GM23338 (cell line): Measurements from ENCODE around the gene RFC5. TPM values are rescaled to one million over a fixed set of nuclear protein-coding genes. Genes with fewer than 3 reads are reported as not detected.

Source experiments
- ATAC-seq: fragments of 200-7000 bp; cut with Tn5 transposase; 3 replicates; pipeline ENCODE4 v1.9.1; 2020
- DNase-seq: peaks from one replicate; pipeline ENCODE4 v3.0.0-alpha.2; 2015; ENCODE audit warnings: low spot score
- H2AFZ ChIP-seq: fragments of 200-600 bp; sonication (generic); 2 replicates; pipeline ENCODE4 v1.8.0; 2016; ENCODE audit warnings: antibody characterized with exemption, mild to moderate bottlenecking, moderate library complexity
- H3F3A ChIP-seq: fragments of 200-600 bp; sonication (generic); replicated peaks from 2 replicates; pipeline ENCODE4 v1.8.0; 2017; ENCODE audit warnings: antibody characterized with exemption, mixed run types, low read depth
- H3K27ac ChIP-seq: fragments of 200-600 bp; sonication (generic); 2 replicates; pipeline ENCODE4 v1.6.1; 2016; ENCODE audit warnings: low read depth
- H3K27me3 ChIP-seq: fragments of 200-600 bp; sonication (generic); 2 replicates; pipeline ENCODE4 v1.8.0; 2016; ENCODE audit warnings: mild to moderate bottlenecking, mixed run types, moderate library complexity; ENCODE audit not compliant: insufficient read depth
- H3K36me3 ChIP-seq: fragments of 200-600 bp; sonication (generic); 2 replicates; pipeline ENCODE4 v1.8.0; 2016; ENCODE audit warnings: mild to moderate bottlenecking; ENCODE audit not compliant: insufficient read depth
- H3K4me1 ChIP-seq: fragments of 200-600 bp; sonication (generic); 2 replicates; pipeline ENCODE4 v1.8.0; 2016; ENCODE audit warnings: mild to moderate bottlenecking, moderate library complexity; ENCODE audit not compliant: insufficient read depth
- H3K4me2 ChIP-seq: fragments of 200-600 bp; sonication (generic); 2 replicates; pipeline ENCODE4 v1.7.1; 2017; ENCODE audit warnings: mixed run types
- H3K4me3 ChIP-seq: fragments of 200-600 bp; sonication (generic); 2 replicates; pipeline ENCODE4 v1.6.1; 2016; ENCODE audit warnings: mixed run types
- H3K79me2 ChIP-seq: fragments of 200-600 bp; sonication (generic); replicated peaks from 2 replicates; pipeline ENCODE4 v1.8.0; 2017; ENCODE audit warnings: mild to moderate bottlenecking; ENCODE audit not compliant: insufficient read depth
- H3K9me2 ChIP-seq: fragments of 200-600 bp; sonication (generic); 2 replicates; pipeline ENCODE4 v1.8.0; 2017; ENCODE audit not compliant: insufficient read depth
- H4K20me1 ChIP-seq: fragments of 200-600 bp; sonication (generic); replicated peaks from 2 replicates; pipeline ENCODE4 v1.8.0; 2017; ENCODE audit warnings: mild to moderate bottlenecking; ENCODE audit not compliant: insufficient read depth
- H3K27ac Mint-ChIP-seq: 2 replicates; pipeline ENCODE4 v1.8.0; 2020; ENCODE audit warnings: inconsistent platforms, mild to moderate bottlenecking, moderate library complexity, mixed read lengths
- H3K27me3 Mint-ChIP-seq: 3 replicates; pipeline ENCODE4 v1.8.0; 2022; ENCODE audit warnings: low read depth, mild to moderate bottlenecking, moderate library complexity, mixed read lengths, inconsistent platforms; ENCODE audit not compliant: insufficient read depth, poor library complexity
- H3K36me3 Mint-ChIP-seq: 3 replicates; pipeline ENCODE4 v1.8.0; 2021; ENCODE audit warnings: low read depth, mild to moderate bottlenecking, inconsistent platforms, moderate library complexity, mixed read lengths
- H3K4me1 Mint-ChIP-seq: 3 replicates; pipeline ENCODE4 v1.8.0; 2020; ENCODE audit warnings: mild to moderate bottlenecking, inconsistent platforms, mixed read lengths
- H3K4me3 Mint-ChIP-seq: 3 replicates; pipeline ENCODE4 v1.8.0; 2021; ENCODE audit warnings: moderate library complexity, mild to moderate bottlenecking, inconsistent platforms, mixed read lengths
- H3K9me3 Mint-ChIP-seq: 3 replicates; pipeline ENCODE4 v1.8.0; 2020; ENCODE audit warnings: moderate library complexity, mild to moderate bottlenecking, inconsistent platforms, mixed read lengths
- CREB1 ChIP-seq: fragments of 250-450 bp; sonication (Bioruptor Pico); IDR thresholded peaks from 2 replicates; pipeline ENCODE4 v1.5.0; 2020; ENCODE audit warnings: low read depth, mild to moderate bottlenecking, moderate library complexity
- EZH2 ChIP-seq: fragments of 200-600 bp; sonication (generic); IDR thresholded peaks from one replicate; pipeline ENCODE4 v1.8.0; 2017; ENCODE audit warnings: antibody characterized with exemption, mild to moderate bottlenecking, low read depth; ENCODE audit not compliant: unreplicated experiment
- EZH2phosphoT487 ChIP-seq: fragments of 200-600 bp; sonication (generic); IDR thresholded peaks from one replicate; pipeline ENCODE4 v1.8.1; 2018; ENCODE audit warnings: antibody characterized with exemption; ENCODE audit not compliant: unreplicated experiment
- JUNB ChIP-seq: IDR thresholded peaks from one replicate; pipeline ENCODE4 v1.6.1; 2016; ENCODE audit warnings: antibody characterized with exemption; ENCODE audit not compliant: unreplicated experiment
- NANOG ChIP-seq: IDR thresholded peaks from 2 replicates; pipeline ENCODE4 v1.6.1; 2016; ENCODE audit warnings: antibody characterized with exemption, borderline replicate concordance
- POLR2AphosphoS5 ChIP-seq: IDR thresholded peaks from 2 replicates; pipeline ENCODE4 v1.6.1; 2016; ENCODE audit warnings: antibody characterized with exemption, low read depth
- STAT1 ChIP-seq: IDR thresholded peaks from one replicate; pipeline ENCODE4 v1.6.1; 2016; ENCODE audit warnings: antibody characterized with exemption; ENCODE audit not compliant: unreplicated experiment
- ZNF114 ChIP-seq: fragments of 250-450 bp; sonication (Bioruptor Pico); IDR thresholded peaks from 2 replicates; pipeline ENCODE4 v1.5.0; 2020; ENCODE audit warnings: mild to moderate bottlenecking, moderate library complexity
- ZNF331 ChIP-seq: fragments of 250-450 bp; sonication (Bioruptor Pico); IDR thresholded peaks from 2 replicates; pipeline ENCODE4 v1.5.0; 2020; ENCODE audit warnings: low read depth, mild to moderate bottlenecking, moderate library complexity
- polyA plus RNA-seq: library from polyadenylated mRNA; unstranded; fragments of >200 nt; fragmentation: Nextera tagmentation; extraction: Ambion mirVana; gene quantifications from 2 replicates; pipeline ENCODE4 v1.2.1, GENCODE V29; 2016
- total RNA-seq: library from RNA; depleted of rRNA; stranded (reverse); fragments of >200 nt; shearing (Covaris generic); gene quantifications from 2 replicates; pipeline ENCODE4 v1.2.3, GENCODE V29; 2014
- TF ChIP-seq, protein P1 (sequence below): IDR thresholded peaks from one replicate; pipeline ENCODE4 v1.6.1; 2018; ENCODE audit warnings: antibody characterized with exemption; ENCODE audit not compliant: unreplicated experiment
- TF ChIP-seq, protein P2 (sequence below): fragments of 250-450 bp; sonication (Bioruptor Pico); IDR thresholded peaks from 2 replicates; pipeline ENCODE4 v1.5.0; 2020; ENCODE audit warnings: mild to moderate bottlenecking, moderate library complexity

The RFC5 gene
- total and polyA plus RNA-seq, 2 experiments from 2014 or later: 35.0 to 53.2 TPM

DNA sequence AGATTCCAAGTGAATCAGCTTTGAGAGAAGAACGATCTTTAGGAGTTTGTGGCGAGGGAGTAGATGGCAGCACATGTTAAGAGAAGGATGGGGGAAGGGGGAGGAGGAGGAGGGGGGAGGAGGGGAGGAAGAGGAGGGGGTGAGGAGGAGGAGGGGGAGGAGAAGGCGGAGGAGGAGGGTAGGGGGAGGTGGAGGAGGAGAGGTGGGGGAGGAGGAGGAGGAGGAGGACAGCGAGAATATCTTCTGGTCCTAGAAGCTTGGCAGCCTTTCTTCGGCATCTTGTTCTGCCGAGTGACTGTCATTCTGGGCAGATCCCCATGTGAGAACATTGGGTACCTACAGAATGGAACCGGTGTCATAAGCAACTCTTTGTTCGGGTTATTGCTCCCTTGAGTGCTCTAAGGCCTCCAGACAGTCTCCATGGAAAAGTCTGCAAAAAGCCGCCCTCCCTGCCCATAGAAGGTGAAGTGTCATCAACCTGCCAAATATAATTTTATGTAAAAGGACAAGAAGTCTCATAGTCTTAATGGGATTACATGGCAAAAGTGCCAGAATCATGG, 6.9 kb downstream of the RFC5 start (continued):
- TF ChIP-seq STAT1: no peak
- TF ChIP-seq CREB1 (CRISPR knock-in tag): no peak
- TF ChIP-seq, protein P1, sequence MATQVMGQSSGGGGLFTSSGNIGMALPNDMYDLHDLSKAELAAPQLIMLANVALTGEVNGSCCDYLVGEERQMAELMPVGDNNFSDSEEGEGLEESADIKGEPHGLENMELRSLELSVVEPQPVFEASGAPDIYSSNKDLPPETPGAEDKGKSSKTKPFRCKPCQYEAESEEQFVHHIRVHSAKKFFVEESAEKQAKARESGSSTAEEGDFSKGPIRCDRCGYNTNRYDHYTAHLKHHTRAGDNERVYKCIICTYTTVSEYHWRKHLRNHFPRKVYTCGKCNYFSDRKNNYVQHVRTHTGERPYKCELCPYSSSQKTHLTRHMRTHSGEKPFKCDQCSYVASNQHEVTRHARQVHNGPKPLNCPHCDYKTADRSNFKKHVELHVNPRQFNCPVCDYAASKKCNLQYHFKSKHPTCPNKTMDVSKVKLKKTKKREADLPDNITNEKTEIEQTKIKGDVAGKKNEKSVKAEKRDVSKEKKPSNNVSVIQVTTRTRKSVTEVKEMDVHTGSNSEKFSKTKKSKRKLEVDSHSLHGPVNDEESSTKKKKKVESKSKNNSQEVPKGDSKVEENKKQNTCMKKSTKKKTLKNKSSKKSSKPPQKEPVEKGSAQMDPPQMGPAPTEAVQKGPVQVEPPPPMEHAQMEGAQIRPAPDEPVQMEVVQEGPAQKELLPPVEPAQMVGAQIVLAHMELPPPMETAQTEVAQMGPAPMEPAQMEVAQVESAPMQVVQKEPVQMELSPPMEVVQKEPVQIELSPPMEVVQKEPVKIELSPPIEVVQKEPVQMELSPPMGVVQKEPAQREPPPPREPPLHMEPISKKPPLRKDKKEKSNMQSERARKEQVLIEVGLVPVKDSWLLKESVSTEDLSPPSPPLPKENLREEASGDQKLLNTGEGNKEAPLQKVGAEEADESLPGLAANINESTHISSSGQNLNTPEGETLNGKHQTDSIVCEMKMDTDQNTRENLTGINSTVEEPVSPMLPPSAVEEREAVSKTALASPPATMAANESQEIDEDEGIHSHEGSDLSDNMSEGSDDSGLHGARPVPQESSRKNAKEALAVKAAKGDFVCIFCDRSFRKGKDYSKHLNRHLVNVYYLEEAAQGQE: no peak
- no peak for TF ChIP-seq EZH2phosphoT487
- TF ChIP-seq NANOG: no peak
- TF ChIP-seq POLR2AphosphoS5: no peak
- no peak for TF ChIP-seq JUNB
- no peak for TF ChIP-seq ZNF331 (CRISPR knock-in tag)
- no peak for TF ChIP-seq EZH2

DNA sequence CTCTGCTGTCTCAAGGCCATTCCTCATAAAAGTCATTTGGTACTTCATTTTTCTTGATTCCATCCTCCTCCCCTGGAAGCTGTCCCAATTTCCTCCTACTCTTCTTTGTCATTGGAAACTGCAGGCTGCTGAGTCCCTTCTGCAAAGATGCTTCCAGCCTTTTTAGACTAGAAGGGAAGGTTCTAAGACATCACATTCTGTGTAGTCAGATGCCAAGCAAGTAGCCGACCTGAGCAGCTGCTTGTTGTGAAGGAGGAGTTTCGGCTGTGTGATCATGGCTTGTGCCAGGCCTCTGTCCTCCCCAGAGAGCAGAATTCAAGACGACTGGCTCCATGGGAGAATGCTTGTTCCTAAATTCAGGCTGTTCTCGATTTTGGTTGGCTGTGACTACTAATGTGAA, 8.7 kb downstream of the RFC5 start:
- Mint-ChIP-seq H3K27ac (no peak overlapping the region), H3K27me3 (peaks cover 13% of the 10 kb centered on the region), H3K4me3 (no peak overlapping the region), H3K36me3 (peaks cover 90% of the 10 kb centered on the region), H3K4me1 (peaks cover 7% of the 10 kb centered on the region; the same call in 2 of the 3 replicates), H3K9me3 (no peaks in the 10 kb centered on the region)
- H3K4me1 ChIP-seq: no peaks in the 10 kb centered on the region
- ATAC-seq (no peak), DNase-seq (no peak)
- H3K9me2 ChIP-seq: no peaks in the 10 kb centered on the region
- peaks cover 35% of the 10 kb centered on the region for H3K36me3 ChIP-seq
- no peak overlapping the region for H2AFZ ChIP-seq
- TF ChIP-seq ZNF331 (CRISPR knock-in tag): no peak
- TF ChIP-seq CREB1 (CRISPR knock-in tag): no peak
- TF ChIP-seq ZNF114 (CRISPR knock-in tag): no peak
- TF ChIP-seq NANOG: no peak
- TF ChIP-seq STAT1: no peak
- TF ChIP-seq POLR2AphosphoS5: no peak
- TF ChIP-seq, protein P1: no peak
- TF ChIP-seq, protein P2, sequence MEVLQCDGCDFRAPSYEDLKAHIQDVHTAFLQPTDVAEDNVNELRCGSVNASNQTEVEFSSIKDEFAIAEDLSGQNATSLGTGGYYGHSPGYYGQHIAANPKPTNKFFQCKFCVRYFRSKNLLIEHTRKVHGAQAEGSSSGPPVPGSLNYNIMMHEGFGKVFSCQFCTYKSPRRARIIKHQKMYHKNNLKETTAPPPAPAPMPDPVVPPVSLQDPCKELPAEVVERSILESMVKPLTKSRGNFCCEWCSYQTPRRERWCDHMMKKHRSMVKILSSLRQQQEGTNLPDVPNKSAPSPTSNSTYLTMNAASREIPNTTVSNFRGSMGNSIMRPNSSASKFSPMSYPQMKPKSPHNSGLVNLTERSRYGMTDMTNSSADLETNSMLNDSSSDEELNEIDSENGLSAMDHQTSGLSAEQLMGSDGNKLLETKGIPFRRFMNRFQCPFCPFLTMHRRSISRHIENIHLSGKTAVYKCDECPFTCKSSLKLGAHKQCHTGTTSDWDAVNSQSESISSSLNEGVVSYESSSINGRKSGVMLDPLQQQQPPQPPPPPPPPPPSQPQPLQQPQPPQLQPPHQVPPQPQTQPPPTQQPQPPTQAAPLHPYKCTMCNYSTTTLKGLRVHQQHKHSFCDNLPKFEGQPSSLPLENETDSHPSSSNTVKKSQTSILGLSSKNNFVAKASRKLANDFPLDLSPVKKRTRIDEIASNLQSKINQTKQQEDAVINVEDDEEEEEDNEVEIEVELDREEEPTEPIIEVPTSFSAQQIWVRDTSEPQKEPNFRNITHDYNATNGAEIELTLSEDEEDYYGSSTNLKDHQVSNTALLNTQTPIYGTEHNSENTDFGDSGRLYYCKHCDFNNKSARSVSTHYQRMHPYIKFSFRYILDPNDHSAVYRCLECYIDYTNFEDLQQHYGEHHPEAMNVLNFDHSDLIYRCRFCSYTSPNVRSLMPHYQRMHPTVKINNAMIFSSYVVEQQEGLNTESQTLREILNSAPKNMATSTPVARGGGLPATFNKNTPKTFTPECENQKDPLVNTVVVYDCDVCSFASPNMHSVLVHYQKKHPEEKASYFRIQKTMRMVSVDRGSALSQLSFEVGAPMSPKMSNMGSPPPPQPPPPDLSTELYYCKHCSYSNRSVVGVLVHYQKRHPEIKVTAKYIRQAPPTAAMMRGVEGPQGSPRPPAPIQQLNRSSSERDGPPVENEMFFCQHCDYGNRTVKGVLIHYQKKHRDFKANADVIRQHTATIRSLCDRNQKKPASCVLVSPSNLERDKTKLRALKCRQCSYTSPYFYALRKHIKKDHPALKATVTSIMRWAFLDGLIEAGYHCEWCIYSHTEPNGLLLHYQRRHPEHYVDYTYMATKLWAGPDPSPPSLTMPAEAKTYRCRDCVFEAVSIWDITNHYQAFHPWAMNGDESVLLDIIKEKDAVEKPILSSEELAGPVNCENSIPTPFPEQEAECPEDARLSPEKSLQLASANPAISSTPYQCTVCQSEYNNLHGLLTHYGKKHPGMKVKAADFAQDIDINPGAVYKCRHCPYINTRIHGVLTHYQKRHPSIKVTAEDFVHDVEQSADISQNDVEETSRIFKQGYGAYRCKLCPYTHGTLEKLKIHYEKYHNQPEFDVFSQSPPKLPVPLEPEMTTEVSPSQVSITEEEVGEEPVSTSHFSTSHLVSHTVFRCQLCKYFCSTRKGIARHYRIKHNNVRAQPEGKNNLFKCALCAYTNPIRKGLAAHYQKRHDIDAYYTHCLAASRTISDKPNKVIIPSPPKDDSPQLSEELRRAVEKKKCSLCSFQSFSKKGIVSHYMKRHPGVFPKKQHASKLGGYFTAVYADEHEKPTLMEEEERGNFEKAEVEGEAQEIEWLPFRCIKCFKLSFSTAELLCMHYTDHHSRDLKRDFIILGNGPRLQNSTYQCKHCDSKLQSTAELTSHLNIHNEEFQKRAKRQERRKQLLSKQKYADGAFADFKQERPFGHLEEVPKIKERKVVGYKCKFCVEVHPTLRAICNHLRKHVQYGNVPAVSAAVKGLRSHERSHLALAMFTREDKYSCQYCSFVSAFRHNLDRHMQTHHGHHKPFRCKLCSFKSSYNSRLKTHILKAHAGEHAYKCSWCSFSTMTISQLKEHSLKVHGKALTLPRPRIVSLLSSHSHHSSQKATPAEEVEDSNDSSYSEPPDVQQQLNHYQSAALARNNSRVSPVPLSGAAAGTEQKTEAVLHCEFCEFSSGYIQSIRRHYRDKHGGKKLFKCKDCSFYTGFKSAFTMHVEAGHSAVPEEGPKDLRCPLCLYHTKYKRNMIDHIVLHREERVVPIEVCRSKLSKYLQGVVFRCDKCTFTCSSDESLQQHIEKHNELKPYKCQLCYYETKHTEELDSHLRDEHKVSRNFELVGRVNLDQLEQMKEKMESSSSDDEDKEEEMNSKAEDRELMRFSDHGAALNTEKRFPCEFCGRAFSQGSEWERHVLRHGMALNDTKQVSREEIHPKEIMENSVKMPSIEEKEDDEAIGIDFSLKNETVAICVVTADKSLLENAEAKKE (CRISPR knock-in tag): no peak
- no peak overlapping the region for H3K27ac ChIP-seq
- H3K79me2 ChIP-seq: no peaks in the 10 kb centered on the region
- H3K4me3 ChIP-seq: no peak overlapping the region
- H3K27me3 ChIP-seq: no peaks in the 10 kb centered on the region
- no peak overlapping the region for H3K4me2 ChIP-seq
- peaks cover 5% of the 10 kb centered on the region; the same call in 1 of the 2 replicates for H3F3A ChIP-seq
- H4K20me1 ChIP-seq: no peaks in the 10 kb centered on the region; the same call in 1 of the 2 replicates
